Measurements from ENCODE around the gene PARVA. TPM values are rescaled to one million over a fixed set of nuclear protein-coding genes. Genes with fewer than 3 reads are reported as not detected.
"Not testable (repeated sequence)": the region's sequence is repeated elsewhere in the genome, so short reads cannot be mapped to it uniquely, and the experiment has no call there.

PARVA gene
- total RNA-seq, 1 experiment from 2014 or later, result 59.9 TPM

DNA sequence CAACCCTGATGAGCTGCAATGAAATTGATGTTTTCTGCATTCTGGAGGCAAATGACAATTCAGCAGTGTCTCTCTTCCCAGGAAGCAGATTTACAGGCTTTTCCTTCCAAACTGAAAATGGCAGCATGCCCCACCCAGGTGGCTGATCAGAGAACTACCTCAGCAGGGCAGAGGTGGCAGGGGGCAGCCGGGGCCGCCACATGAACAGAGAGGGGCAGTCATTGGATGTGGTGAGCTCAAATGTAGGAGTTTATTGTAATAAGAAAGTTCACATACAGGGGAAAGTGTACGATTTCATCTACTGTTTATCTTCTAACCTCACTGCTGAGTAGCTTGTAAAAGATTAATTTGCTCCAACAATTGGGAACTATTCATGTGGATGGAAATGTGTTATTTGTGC, 15.7 kb upstream of the PARVA start:
- no peak overlapping the region for H3K27ac ChIP-seq
- DNase-seq (ENCODE audit: low read depth in 1 of 2, low spot score in 2 of 2), result no peak
- no peaks in the 10 kb centered on the region for H3K36me3 ChIP-seq
- H3K27me3 ChIP-seq (replicated peaks), result no peaks in the 10 kb centered on the region
- H3K9me3 ChIP-seq (replicated peaks), result no peaks in the 10 kb centered on the region
- peaks cover 9% of the 10 kb centered on the region for H3K4me1 ChIP-seq (replicated peaks)
- no peak overlapping the region for H3K4me3 ChIP-seq

DNA sequence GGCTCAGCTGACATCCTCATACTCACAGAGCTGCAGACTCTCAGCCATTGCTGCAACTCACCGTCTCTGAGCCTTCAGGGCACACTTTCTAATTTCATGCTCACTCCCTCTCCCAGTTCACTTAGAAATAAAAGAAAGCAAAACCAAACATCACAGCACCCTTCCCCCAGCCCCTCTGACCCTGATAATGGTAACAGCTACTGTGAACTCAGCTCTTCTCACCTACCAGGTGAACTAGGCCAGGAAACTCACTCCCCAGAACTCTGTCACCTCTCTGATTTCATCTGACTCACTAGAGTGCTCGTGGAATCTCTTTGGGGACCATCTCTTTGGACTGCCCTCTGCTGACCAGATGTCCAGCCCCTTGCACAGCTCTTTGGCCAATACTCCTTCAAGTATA, 14.5 kb upstream of the PARVA start:
- no peaks in the 10 kb centered on the region for H3K36me3 ChIP-seq
- H3K9me3 ChIP-seq (replicated peaks), result no peaks in the 10 kb centered on the region
- peaks cover 12% of the 10 kb centered on the region for H3K4me1 ChIP-seq (replicated peaks)
- DNase-seq (ENCODE audit: low read depth in 1 of 2, low spot score in 2 of 2), result no peak
- no peak overlapping the region for H3K4me3 ChIP-seq
- no peak overlapping the region for H3K27ac ChIP-seq
- H3K27me3 ChIP-seq (replicated peaks), result no peaks in the 10 kb centered on the region

- DNase-seq (ENCODE audit: low read depth in 1 of 2, low spot score in 2 of 2), result no peak
- no peak overlapping the region for H3K27ac ChIP-seq
- H3K4me3 ChIP-seq, result no peak overlapping the region
- peaks cover 12% of the 10 kb centered on the region for H3K4me1 ChIP-seq (replicated peaks)
- no peaks in the 10 kb centered on the region for H3K9me3 ChIP-seq (replicated peaks)
- H3K36me3 ChIP-seq, result no peaks in the 10 kb centered on the region
- no peaks in the 10 kb centered on the region for H3K27me3 ChIP-seq (replicated peaks)
Observed at GRCh38 chr11:12363373-12363772, 14.0 kb upstream of the PARVA start.

DNA sequence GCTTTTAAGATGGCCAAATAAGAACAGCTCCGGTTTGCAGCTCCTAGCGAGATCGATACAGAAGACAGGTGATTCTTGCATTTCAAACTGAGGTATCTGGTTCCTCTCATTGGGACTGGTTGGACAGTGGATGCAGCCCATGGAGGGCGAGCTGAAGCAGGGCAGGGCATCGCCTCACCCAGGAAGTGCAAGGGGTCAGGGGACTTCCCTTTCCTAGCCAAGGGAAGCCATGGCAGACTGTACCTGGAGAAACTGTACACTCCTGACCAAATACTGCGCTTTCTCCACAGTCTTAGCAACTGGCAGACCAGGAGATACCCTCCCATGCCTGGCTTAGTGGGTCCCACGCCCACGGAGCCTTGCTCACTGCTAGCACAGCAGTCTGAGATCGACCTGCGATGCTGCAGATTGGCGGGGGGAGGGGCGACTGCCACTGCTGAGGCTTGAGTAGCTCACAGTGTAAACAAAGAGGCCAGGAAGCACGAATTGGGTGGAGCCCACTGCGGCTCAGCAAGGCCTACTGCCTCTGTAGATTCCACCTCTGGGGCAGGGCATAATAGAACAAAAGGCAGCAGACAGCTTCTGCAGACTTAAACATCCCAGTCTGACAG, 11.3 kb upstream of the PARVA start:
- not testable (repeated sequence) for H3K27me3 ChIP-seq (replicated peaks); H3K27ac ChIP-seq; H3K9me3 ChIP-seq (replicated peaks); H3K36me3 ChIP-seq; H3K4me3 ChIP-seq
- DNase-seq (ENCODE audit: low read depth in 1 of 2, low spot score in 2 of 2), result peak; percentile 47 to 81
- peaks cover 12% of the 10 kb centered on the region for H3K4me1 ChIP-seq (replicated peaks)

GRCh38 chr11:12367057-12367456, 10.3 kb upstream of the PARVA start:
- not testable (repeated sequence) for DNase-seq (ENCODE audit: low read depth in 1 of 2, low spot score in 2 of 2); H3K27me3 ChIP-seq (replicated peaks); H3K9me3 ChIP-seq (replicated peaks); H3K27ac ChIP-seq; H3K4me3 ChIP-seq; H3K36me3 ChIP-seq
- H3K4me1 ChIP-seq (replicated peaks), result peaks cover 12% of the 10 kb centered on the region

DNA sequence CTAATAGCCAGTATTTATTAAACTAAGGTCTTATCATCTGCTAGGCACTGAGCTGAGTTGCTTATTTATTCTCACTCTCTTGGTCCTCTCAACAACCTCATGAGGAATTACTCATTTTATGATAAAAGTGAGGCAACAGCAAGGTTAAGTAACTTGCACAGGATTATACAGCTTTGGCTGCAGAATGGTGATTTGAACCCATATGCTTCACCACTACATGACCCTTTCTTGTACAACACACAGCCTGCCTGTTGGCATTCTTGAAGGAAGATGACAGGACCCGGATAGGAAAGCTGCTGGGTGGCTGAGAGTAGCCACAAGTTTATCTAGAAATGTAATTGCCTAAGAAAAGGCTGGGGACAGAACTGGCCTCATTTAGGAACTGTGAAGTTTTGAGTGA, 5.3 kb upstream of the PARVA start:
- no peak overlapping the region for H3K27ac ChIP-seq
- H3K4me1 ChIP-seq (replicated peaks), result peaks cover 12% of the 10 kb centered on the region
- no peaks in the 10 kb centered on the region for H3K36me3 ChIP-seq
- no peak overlapping the region for H3K4me3 ChIP-seq
- H3K9me3 ChIP-seq (replicated peaks), result no peaks in the 10 kb centered on the region
- no peak for DNase-seq (ENCODE audit: low read depth in 1 of 2, low spot score in 2 of 2)
- H3K27me3 ChIP-seq (replicated peaks), result no peaks in the 10 kb centered on the region

GRCh38 chr11:12375720-12376119, 1.7 kb upstream of the PARVA start:
- Histone ChIP-seq H3K27ac (no peak overlapping the region), H3K4me1 (replicated peaks) (peaks cover 24% of the 10 kb centered on the region), H3K36me3 (peaks cover 24% of the 10 kb centered on the region), H3K9me3 (replicated peaks) (no peaks in the 10 kb centered on the region), H3K27me3 (replicated peaks) (no peaks in the 10 kb centered on the region), H3K4me3 (no peak overlapping the region)
- no peak for DNase-seq (ENCODE audit: low read depth in 1 of 2, low spot score in 2 of 2)

DNA sequence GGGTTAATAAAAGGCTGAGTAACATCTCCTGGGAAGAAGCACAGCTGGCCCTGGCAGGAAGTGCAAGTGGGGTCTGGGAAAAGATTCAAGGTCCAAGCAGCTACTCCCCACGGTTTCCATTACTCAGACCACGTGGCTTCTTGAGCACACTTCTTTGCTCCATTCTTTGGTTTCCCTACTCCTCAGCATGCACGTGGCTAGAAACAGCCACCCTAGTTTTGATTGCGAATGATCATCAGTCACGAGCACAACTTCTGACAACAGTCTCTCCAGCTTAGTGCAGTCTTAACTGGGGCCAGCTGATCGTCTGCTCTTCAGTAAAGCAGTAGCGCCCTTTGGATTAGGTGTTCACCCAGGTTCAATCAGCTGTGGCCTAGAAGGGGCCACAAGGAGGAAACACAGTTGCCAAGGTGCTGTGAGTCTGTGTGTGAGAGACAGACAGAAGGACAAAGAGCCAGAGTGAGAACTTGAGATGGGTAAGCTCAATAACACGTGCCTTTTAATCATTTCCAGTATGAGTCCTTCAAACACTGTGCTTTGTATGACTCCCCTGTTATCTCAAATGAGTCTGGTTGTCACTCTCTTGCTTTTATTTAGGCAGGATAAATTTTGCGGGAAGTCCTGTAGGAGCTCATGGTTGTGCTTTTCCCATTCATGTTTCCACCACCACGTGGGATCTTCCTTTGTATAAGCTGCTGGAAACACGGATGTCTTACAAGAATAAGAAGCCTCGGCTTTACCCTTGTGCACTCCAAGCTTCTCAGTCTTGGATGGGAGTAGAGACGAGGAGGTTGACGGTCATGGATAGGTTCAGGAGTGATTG, 901 bp upstream of the PARVA start:
- DNase-seq (ENCODE audit: low read depth in 1 of 2, low spot score in 2 of 2), result peak in 1 of 2 experiments; percentile 13
- Histone ChIP-seq H3K36me3 (peaks cover 29% of the 10 kb centered on the region), H3K4me1 (replicated peaks) (peaks cover 24% of the 10 kb centered on the region), H3K27me3 (replicated peaks) (no peaks in the 10 kb centered on the region), H3K27ac (peak overlapping the region; percentile 100), H3K9me3 (replicated peaks) (no peaks in the 10 kb centered on the region), H3K4me3 (peak overlapping the region; percentile 99)

DNA sequence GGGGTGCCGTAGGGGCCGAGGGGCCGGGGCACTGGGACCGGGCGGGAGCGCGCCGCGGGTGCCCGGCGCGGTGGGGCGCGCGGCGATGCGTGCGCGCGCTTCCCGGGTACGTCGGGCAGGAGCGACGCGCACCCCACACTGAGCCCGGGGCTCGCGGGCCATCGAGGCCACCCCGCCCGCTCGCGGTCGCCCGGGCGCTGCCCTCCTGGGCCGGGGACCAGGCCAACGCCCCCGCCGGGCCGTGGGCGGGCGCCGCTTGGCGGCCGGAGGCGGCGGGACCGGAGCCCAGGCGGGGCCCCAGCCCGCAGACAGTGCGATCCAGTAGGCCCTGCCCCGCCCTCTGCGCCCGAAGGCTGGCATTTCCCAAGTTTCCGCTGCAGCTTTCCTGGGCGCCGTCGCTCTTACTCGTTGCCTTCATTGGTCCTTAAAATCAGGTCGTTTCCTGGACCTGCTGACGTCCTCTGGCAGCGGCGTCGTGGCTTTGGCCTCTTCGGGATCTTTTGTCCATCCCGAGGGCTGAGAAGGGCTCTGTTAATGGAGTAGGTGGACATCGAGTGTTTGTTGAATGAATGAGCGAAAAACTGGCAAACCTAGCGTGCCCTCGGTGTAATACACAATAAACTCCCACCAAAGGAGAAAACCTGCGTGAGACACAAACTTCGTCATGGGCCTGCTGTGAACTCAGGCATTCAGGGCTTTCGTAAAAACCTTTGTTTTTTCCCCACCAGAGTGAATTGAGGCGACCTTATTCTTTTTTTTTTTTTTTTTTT, 638 bp downstream of the PARVA start:
- no peaks in the 10 kb centered on the region for H3K9me3 ChIP-seq (replicated peaks)
- H3K27ac ChIP-seq, result peak overlapping the region; percentile 100
- H3K4me3 ChIP-seq, result peak overlapping the region; percentile 99
- no peaks in the 10 kb centered on the region for H3K27me3 ChIP-seq (replicated peaks)
- H3K36me3 ChIP-seq, result peaks cover 41% of the 10 kb centered on the region
- peak; percentile 79 to 85 for DNase-seq (ENCODE audit: low read depth in 1 of 2, low spot score in 2 of 2)
- peaks cover 24% of the 10 kb centered on the region for H3K4me1 ChIP-seq (replicated peaks)

DNA sequence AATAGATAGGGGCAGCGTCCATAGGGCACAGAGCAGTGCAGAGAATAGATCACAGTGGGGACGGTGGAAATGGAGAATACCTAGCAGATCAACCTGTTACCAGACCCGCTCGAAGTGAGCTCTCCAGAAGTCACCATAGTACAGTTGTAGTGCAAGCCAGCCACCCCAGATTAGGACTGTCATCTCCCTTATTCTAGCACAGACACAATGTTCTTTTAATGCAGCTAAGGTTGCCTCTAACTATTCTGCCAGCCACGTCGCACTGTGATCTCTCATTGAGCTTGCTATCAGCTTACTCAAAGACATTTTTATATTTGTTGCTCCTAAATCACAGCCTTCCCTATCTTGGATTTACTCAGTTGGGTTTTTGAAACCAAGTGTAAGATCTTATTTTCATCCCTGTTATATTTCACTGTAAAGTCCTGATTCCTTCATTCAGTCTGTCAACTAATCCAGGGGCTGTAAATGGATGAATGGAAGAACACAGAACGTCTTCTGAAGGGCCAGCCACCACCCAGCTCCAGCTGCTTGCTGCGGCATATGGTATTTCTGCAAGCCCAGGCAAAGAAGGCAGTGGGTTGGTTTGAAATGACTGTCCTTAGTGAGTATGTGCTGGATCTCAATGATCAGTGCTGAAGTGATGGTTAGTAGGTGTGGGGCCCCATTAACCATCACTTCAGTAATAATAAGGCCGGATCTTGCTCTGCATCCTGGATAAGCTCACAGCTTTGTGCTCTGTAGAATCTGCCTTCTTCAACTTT, 3.4 kb downstream of the PARVA start:
- Histone ChIP-seq H3K4me1 (replicated peaks) (peaks cover 24% of the 10 kb centered on the region), H3K27me3 (replicated peaks) (no peaks in the 10 kb centered on the region), H3K9me3 (replicated peaks) (no peaks in the 10 kb centered on the region), H3K4me3 (no peak overlapping the region), H3K27ac (no peak overlapping the region), H3K36me3 (peaks cover 45% of the 10 kb centered on the region)
- no peak for DNase-seq (ENCODE audit: low read depth in 1 of 2, low spot score in 2 of 2)

GRCh38 chr11:12381875-12382274, 4.5 kb downstream of the PARVA start:
- Histone ChIP-seq H3K4me1 (replicated peaks) (peaks cover 26% of the 10 kb centered on the region), H3K27me3 (replicated peaks) (no peaks in the 10 kb centered on the region), H3K4me3 (no peak overlapping the region), H3K27ac (no peak overlapping the region), H3K36me3 (peaks cover 55% of the 10 kb centered on the region), H3K9me3 (replicated peaks) (no peaks in the 10 kb centered on the region)
- no peak for DNase-seq (ENCODE audit: low read depth in 1 of 2, low spot score in 2 of 2)

DNA sequence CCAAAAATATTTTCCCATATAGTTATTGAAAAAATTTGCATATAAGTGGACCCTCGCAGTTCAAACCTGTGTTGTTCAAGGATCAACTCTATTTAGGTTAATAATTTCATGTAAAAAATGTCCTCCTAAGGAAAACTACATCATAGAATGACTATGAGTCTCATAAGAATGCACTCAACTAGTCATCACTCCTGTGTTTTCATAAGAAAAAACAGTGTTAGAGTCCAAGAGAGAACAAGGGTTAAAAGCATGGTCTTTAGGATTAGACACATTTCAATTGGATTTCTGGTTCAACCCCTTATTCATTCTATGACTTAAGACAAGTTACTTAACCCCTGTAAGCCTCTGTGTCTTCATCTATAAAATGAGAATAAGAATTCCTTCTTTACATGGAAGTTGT, 5.1 kb downstream of the PARVA start:
- H3K4me3 ChIP-seq, result no peak overlapping the region

GRCh38 chr11:12386309-12386708, 8.9 kb downstream of the PARVA start:
- H3K4me1 ChIP-seq (replicated peaks), result peaks cover 12% of the 10 kb centered on the region
- H3K36me3 ChIP-seq, result peaks cover 36% of the 10 kb centered on the region
- H3K9me3 ChIP-seq (replicated peaks), result no peaks in the 10 kb centered on the region
- H3K4me3 ChIP-seq, result no peak overlapping the region
- no peak for DNase-seq (ENCODE audit: low read depth in 1 of 2, low spot score in 2 of 2)
- no peaks in the 10 kb centered on the region for H3K27me3 ChIP-seq (replicated peaks)
- H3K27ac ChIP-seq, result no peak overlapping the region

More for the DNA sequence above, 5.1 kb downstream of the PARVA start:
- Histone ChIP-seq H3K9me3 (replicated peaks) (no peaks in the 10 kb centered on the region), H3K4me1 (replicated peaks) (peaks cover 21% of the 10 kb centered on the region), H3K36me3 (peaks cover 56% of the 10 kb centered on the region), H3K27ac (no peak overlapping the region), H3K27me3 (replicated peaks) (no peaks in the 10 kb centered on the region)
- no peak for DNase-seq (ENCODE audit: low read depth in 1 of 2, low spot score in 2 of 2)
